ENCODE data around the gene NPAS3. TPM values are rescaled to one million over a fixed set of nuclear protein-coding genes. Genes with fewer than 3 reads are reported as not detected.

Gene NPAS3
- total RNA-seq, 1 donor from 2014 or later, result 6.1 TPM

DNA sequence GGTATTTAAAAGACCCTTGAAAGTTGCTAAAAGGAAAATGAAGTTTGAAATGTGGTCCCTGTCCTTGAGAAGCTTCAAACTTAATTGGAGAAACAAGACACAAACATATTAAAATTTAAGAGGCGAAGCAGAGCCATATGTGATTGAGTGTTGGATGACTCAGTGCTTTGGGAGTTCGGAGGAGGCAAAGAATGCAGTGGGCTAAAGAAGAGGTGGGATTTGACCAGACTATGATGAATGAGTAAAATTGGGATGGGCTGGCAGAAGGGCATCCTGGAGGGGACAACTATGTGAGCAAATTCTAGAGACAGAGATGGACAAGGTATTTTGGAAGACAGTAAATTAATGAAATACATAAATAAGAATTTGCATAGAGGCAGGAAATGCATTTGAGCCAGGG, 653.6 kb downstream of the NPAS3 start:
- DNase-seq (ENCODE audit: low spot score, unreplicated experiment), result no peak
- Mint-ChIP-seq H3K27me3 (no peaks in the 10 kb centered on the region), H3K36me3 (ENCODE audit: insufficient read depth) (no peaks in the 10 kb centered on the region), H3K9me3 (ENCODE audit: low read depth) (no peaks in the 10 kb centered on the region), H3K27ac (no peak overlapping the region), H3K4me1 (ENCODE audit: low read depth) (no peaks in the 10 kb centered on the region), H3K4me3 (ENCODE audit: low read depth) (no peak overlapping the region)
- TF ChIP-seq, protein P1, sequence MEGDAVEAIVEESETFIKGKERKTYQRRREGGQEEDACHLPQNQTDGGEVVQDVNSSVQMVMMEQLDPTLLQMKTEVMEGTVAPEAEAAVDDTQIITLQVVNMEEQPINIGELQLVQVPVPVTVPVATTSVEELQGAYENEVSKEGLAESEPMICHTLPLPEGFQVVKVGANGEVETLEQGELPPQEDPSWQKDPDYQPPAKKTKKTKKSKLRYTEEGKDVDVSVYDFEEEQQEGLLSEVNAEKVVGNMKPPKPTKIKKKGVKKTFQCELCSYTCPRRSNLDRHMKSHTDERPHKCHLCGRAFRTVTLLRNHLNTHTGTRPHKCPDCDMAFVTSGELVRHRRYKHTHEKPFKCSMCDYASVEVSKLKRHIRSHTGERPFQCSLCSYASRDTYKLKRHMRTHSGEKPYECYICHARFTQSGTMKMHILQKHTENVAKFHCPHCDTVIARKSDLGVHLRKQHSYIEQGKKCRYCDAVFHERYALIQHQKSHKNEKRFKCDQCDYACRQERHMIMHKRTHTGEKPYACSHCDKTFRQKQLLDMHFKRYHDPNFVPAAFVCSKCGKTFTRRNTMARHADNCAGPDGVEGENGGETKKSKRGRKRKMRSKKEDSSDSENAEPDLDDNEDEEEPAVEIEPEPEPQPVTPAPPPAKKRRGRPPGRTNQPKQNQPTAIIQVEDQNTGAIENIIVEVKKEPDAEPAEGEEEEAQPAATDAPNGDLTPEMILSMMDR (IDR thresholded peaks at IDR 0.05; ENCODE audit: unreplicated experiment), result no peak

DNA sequence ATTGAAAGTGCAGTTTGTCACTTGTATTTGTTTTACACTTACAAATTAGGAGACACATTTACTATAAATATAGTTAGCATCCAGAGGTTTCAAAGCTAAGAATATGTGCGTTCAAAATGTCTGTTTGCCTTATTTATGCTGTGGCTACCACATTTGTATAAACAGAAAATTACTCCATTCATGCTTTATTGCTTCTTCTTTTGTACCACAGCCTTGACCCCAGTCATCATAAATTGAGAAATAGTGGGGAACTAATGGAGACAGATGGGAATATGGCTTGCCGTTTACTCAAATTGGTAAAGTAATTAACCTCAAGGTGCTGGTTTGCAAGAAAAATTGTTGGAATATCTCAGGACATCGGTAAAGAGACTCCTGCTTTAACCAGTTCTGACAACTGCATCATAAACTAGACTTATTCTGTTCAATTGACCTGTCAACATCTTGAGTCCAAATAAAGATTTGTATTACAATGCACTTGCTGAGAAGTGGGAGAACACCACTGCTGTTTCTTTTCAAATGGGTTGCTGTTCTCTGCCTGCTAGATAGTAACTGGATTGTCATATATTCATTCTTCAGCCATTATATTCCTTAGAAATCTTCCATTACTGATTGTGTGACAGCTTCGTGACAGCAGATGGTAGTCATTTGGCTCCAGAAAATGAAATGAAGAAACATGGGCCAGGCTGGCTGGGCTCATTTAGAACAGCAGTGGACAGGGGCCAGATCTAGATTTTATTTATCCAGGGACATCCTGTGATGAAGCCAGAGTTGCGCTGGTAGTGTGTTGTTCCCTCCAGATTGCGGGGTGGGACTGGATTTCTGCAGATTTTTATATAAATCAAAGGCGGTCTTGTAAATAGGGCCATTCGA, 657.8 kb downstream of the NPAS3 start:
- H3K27me3 Mint-ChIP-seq, result no peaks in the 10 kb centered on the region
- H3K27ac Mint-ChIP-seq, result no peak overlapping the region
- H3K9me3 Mint-ChIP-seq (ENCODE audit: low read depth), result no peaks in the 10 kb centered on the region
- no peak for DNase-seq (ENCODE audit: low spot score, unreplicated experiment)
- H3K36me3 Mint-ChIP-seq (ENCODE audit: insufficient read depth), result no peaks in the 10 kb centered on the region
- TF ChIP-seq, protein P1 (IDR thresholded peaks at IDR 0.05; ENCODE audit: unreplicated experiment), result no peak
- no peaks in the 10 kb centered on the region for H3K4me1 Mint-ChIP-seq (ENCODE audit: low read depth)
- no peak overlapping the region for H3K4me3 Mint-ChIP-seq (ENCODE audit: low read depth)

DNA sequence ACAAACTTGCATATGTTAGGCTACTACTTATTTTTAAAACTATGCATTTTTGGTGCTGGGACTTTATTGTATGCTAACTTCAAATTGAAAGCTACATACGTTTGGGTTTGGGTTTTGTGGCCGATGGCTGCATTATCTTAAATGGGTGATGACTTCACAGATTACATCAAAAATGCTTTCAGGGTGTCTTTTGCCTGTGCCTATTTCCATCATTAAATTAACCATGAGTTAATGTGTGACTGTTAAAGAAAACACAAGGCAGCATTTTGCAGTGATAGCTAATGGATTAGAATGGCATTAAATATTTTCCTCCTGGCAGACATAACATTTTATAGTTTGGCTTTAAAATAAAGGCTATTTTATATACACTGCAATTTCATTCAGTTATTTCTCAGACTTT, 659.9 kb downstream of the NPAS3 start:
- no peak overlapping the region for H3K27ac Mint-ChIP-seq
- H3K27me3 Mint-ChIP-seq, result no peaks in the 10 kb centered on the region
- no peak overlapping the region for H3K4me3 Mint-ChIP-seq (ENCODE audit: low read depth)
- H3K4me1 Mint-ChIP-seq (ENCODE audit: low read depth), result no peaks in the 10 kb centered on the region
- DNase-seq (ENCODE audit: low spot score, unreplicated experiment), result no peak
- no peaks in the 10 kb centered on the region for H3K36me3 Mint-ChIP-seq (ENCODE audit: insufficient read depth)
- TF ChIP-seq, protein P1 (IDR thresholded peaks at IDR 0.05; ENCODE audit: unreplicated experiment), result no peak
- H3K9me3 Mint-ChIP-seq (ENCODE audit: low read depth), result no peaks in the 10 kb centered on the region

DNA sequence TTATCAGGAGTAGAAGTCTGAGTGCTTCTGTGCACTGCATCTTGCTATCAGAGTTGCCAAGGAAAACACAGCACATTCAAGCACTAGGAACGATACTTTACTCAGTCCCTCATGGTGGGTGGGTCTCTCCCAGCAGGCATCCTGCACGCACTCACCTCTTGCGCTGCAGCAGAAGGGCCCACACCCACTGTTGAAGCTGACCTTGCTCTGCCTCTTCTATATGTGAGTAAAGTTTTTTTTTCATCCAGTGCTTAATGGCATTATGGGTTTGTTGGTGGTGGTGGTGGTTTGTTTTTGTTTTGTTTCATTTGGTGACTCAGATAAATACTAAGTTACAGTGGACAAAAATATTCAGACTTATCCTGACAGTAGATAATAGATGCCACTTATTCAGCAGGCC, 663.7 kb downstream of the NPAS3 start:
- TF ChIP-seq, protein P1 (IDR thresholded peaks at IDR 0.05; ENCODE audit: unreplicated experiment), result no peak
- Mint-ChIP-seq H3K9me3 (ENCODE audit: low read depth) (no peaks in the 10 kb centered on the region), H3K4me1 (ENCODE audit: low read depth) (no peaks in the 10 kb centered on the region), H3K27me3 (no peaks in the 10 kb centered on the region), H3K27ac (no peak overlapping the region), H3K4me3 (ENCODE audit: low read depth) (no peak overlapping the region), H3K36me3 (ENCODE audit: insufficient read depth) (no peaks in the 10 kb centered on the region)
- DNase-seq (ENCODE audit: low spot score, unreplicated experiment), result no peak

DNA sequence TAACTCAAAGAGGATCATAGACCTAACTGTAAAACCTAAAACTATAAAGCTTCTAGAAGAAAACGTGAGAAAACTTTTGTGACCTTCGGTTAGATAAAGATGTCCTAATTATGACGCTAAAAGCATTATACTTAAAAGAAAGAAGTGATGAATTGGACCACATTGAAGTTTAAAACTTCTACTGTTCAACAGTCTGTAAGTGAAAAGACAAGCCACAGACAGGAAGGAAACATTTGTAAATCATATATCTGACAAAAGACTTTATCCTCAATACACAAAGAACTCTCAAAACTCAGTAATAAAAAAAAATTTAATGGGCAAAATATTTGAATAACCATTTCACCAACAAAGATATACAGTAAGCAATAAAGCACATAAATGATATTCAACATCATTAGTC, 667.9 kb downstream of the NPAS3 start:
- TF ChIP-seq, protein P1 (IDR thresholded peaks at IDR 0.05; ENCODE audit: unreplicated experiment), result no peak
- no peaks in the 10 kb centered on the region for H3K9me3 Mint-ChIP-seq (ENCODE audit: low read depth)
- no peak for DNase-seq (ENCODE audit: low spot score, unreplicated experiment)
- no peak overlapping the region for H3K4me3 Mint-ChIP-seq (ENCODE audit: low read depth)
- no peak overlapping the region for H3K27ac Mint-ChIP-seq
- H3K27me3 Mint-ChIP-seq, result peaks cover 10% of the 10 kb centered on the region
- H3K36me3 Mint-ChIP-seq (ENCODE audit: insufficient read depth), result no peaks in the 10 kb centered on the region
- peaks cover 3% of the 10 kb centered on the region for H3K4me1 Mint-ChIP-seq (ENCODE audit: low read depth)

Data from progenitor cell of endocrine pancreas (in vitro differentiated cells).